Activated CD4-positive, alpha-beta T cell treated with anti-CD3 and anti-CD28 coated beads, Interleukin-2, Interleukin-6, amounts not matched to agents 100 ng/mL and 50 ng/mL, durations not matched to agents 16 hours and 8 hours (primary cell): ENCODE measurements around the gene ETV1.

Experiments
- DNase-seq: peaks from one replicate; pipeline ENCODE4 v3.0.0-alpha.2; 2020

The ETV1 gene

GRCh38 chr7:13875496-13876074 lies 113.9 kb downstream of the ETV1 start:
- DNase-seq = no peak

GRCh38 chr7:13874783-13875182 lies 114.7 kb downstream of the ETV1 start:
- DNase-seq = no peak

GRCh38 chr7:13872709-13873108 lies 116.8 kb downstream of the ETV1 start:
- no peak for DNase-seq

- DNase-seq = no peak
Measured at GRCh38 chr7:13871008-13871407, 118.5 kb downstream of the ETV1 start.

GRCh38 chr7:13860734-13861133 lies 128.7 kb downstream of the ETV1 start:
- no peak for DNase-seq

GRCh38 chr7:13856012-13856411 lies 133.5 kb downstream of the ETV1 start:
- no peak for DNase-seq

GRCh38 chr7:13852281-13852968 lies 137.0 kb downstream of the ETV1 start:
- DNase-seq = peak; percentile 34

GRCh38 chr7:13851736-13852135 lies 137.7 kb downstream of the ETV1 start:
- DNase-seq = no peak

- DNase-seq = peak; percentile 85
Measured at GRCh38 chr7:13850185-13850752, 139.2 kb downstream of the ETV1 start.

- DNase-seq = no peak
Measured at GRCh38 chr7:13849163-13849892, 140.1 kb downstream of the ETV1 start.

GRCh38 chr7:13848681-13849131 lies 140.8 kb downstream of the ETV1 start:
- no peak for DNase-seq

- DNase-seq = no peak
Measured at GRCh38 chr7:13846386-13846785, 143.1 kb downstream of the ETV1 start.

- DNase-seq = no peak
Measured at GRCh38 chr7:13845601-13846000, 143.9 kb downstream of the ETV1 start.

GRCh38 chr7:13844954-13845353 lies 144.5 kb downstream of the ETV1 start:
- DNase-seq = no peak

- DNase-seq = no peak
Measured at GRCh38 chr7:13841284-13841683, 148.2 kb downstream of the ETV1 start.
